Karpas-422 (cell line): ENCODE data around the gene COL4A4. TPM values are rescaled to one million over a fixed set of nuclear protein-coding genes. Genes with fewer than 3 reads are reported as not detected.
A peak's percentile ranks its signal among the peaks of the same experiment; 100 is the strongest.
"Not testable (repeated sequence)": the region's sequence is repeated elsewhere in the genome, so short reads cannot be mapped to it uniquely, and the experiment has no call there.

ENCODE experiments used
- DNase-seq: peaks from one replicate; pipeline ENCODE4 v3.0.0-alpha.2; 2015
- H2AFZ ChIP-seq: fragments of 200-600 bp; sonication (generic); 2 replicates; pipeline ENCODE4 v1.6.1; 2014; ENCODE audit warnings: antibody characterized with exemption, low read length, mixed read lengths
- H3K27ac ChIP-seq: fragments of 200-600 bp; sonication (generic); 2 replicates; pipeline ENCODE4 v1.5.1; 2014; ENCODE audit warnings: mild to moderate bottlenecking, low read length, moderate library complexity
- H3K27me3 ChIP-seq: fragments of 200-600 bp; sonication (generic); 2 replicates; pipeline ENCODE4 v1.6.1; 2014; ENCODE audit warnings: low read length, mixed read lengths
- H3K36me3 ChIP-seq: fragments of 200-600 bp; sonication (generic); 2 replicates; pipeline ENCODE4 v1.6.1; 2014; ENCODE audit warnings: low read length, mixed read lengths; ENCODE audit not compliant: insufficient read depth
- H3K4me1 ChIP-seq: fragments of 200-600 bp; sonication (generic); 2 replicates; pipeline ENCODE4 v1.6.1; 2014; ENCODE audit warnings: mild to moderate bottlenecking, low read length, mixed read lengths
- H3K4me2 ChIP-seq: fragments of 200-600 bp; sonication (generic); 2 replicates; pipeline ENCODE4 v1.6.1; 2014; ENCODE audit warnings: low read length, low read depth, mild to moderate bottlenecking; ENCODE audit not compliant: poor library complexity, severe bottlenecking
- H3K4me3 ChIP-seq: fragments of 200-600 bp; sonication (generic); 2 replicates; pipeline ENCODE4 v1.5.1; 2014; ENCODE audit warnings: mild to moderate bottlenecking, antibody characterized with exemption, low read length, mixed read lengths
- H3K79me2 ChIP-seq: fragments of 200-600 bp; sonication (generic); 2 replicates; pipeline ENCODE4 v1.6.1; 2014; ENCODE audit warnings: mild to moderate bottlenecking, low read length, mixed read lengths
- H3K9ac ChIP-seq: fragments of 200-600 bp; sonication (generic); 2 replicates; pipeline ENCODE4 v1.6.0; 2014; ENCODE audit warnings: low read length
- H3K9me2 ChIP-seq: fragments of 200-600 bp; sonication (generic), shearing (Covaris generic); replicated peaks from 2 replicates; pipeline ENCODE4 v1.6.0; 2014; ENCODE audit warnings: mild to moderate bottlenecking, low read length, moderate library complexity; ENCODE audit not compliant: insufficient read depth
- H3K9me3 ChIP-seq: fragments of 300-700, 200-600 bp; sonication (generic); 2 replicates; pipeline ENCODE4 v1.6.1; 2014; ENCODE audit warnings: low read length, mixed read lengths
- H4K20me1 ChIP-seq: fragments of 200-600 bp; sonication (generic); 2 replicates; pipeline ENCODE4 v1.6.1; 2014; ENCODE audit warnings: mild to moderate bottlenecking, antibody characterized with exemption, low read length, low read depth; ENCODE audit not compliant: insufficient read depth
- total RNA-seq: library from RNA; depleted of rRNA; stranded (reverse); fragments of >200 nt; shearing (Covaris generic); gene quantifications from 2 replicates; pipeline ENCODE4 v1.2.3, GENCODE V29; 2014; ENCODE audit warnings: low replicate concordance

Gene COL4A4
- total RNA-seq, 1 experiment from 2014 or later: 0.41 TPM

DNA sequence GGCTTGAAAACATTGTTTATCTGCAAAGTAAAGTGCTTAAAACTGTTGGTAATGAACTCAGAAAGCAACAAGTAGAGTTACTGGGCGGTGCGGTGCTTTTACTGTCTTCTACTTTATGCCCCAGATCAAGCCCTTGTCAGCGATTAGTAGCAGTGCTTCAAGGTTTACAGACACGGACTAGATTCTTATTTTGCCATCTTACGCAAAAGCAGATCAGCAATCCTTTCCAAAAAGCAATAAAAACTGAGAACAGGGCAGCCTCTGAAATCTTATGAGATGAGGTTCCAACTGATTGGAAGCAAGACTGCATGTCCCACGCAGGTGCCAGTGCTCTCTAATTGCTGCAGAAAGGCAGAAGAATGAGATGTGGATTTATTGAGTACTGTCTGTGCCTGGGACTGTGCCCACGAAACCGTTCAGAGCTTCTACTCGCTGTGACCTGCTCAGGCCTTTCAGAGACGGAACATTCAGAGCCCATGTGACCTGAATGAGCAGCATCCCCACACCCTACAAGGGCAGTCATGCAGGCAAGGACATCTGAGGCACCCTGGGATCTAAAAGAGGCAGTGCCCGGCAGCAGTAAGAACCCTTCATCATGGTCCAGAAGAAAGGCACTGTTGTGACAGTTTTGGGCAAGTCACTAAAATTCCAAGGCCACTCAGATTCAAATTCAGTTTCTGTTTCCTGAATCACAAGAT, 16.1 kb upstream of the COL4A4 start:
- Histone ChIP-seq H3K9ac (no peak overlapping the region), H4K20me1 (no peaks in the 10 kb centered on the region), H3K4me1 (no peaks in the 10 kb centered on the region), H3K36me3 (no peaks in the 10 kb centered on the region), H3K27ac (no peak overlapping the region), H3K4me2 (no peak overlapping the region), H3K4me3 (no peak overlapping the region), H3K9me3 (no peaks in the 10 kb centered on the region), H3K9me2 (no peaks in the 10 kb centered on the region), H2AFZ (no peak overlapping the region), H3K79me2 (no peaks in the 10 kb centered on the region), H3K27me3 (no peaks in the 10 kb centered on the region)
- no peak for DNase-seq

DNA sequence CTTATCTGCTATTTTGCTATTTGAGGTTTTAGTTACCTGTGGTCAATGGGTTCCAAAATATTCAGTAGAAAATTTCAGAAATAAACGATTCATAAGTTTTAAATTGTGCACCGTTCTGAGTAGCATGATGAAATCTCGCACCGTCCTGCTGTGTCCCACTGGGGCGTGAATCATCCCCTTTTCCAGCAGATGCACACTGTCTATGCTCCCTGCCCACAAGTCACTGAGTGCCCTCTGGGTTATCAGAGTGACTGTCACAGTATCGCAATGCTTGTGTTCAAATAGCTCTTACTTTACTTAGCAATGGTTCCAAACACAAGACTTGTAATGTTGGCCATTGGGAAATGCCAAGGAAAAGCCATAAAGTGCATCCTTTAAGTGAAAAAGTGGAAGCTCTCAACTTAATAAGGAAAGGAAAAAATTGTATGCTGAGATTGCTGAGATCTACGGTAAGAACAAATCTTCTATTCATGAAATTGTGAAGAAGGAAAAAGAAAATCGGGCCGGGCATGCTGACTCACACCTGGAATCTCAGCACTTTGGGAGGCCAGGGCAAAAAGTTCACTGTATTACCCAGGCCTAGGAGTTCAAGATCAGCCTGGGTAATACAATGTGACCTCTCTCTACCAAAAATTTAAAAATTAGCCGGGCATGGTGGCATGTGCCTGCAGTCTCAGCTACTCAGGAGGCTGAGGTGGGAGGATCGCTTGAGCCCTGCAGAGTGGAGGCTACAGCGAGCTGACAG, 13.8 kb upstream of the COL4A4 start:
- H4K20me1 ChIP-seq: no peaks in the 10 kb centered on the region
- H3K9me2 ChIP-seq: no peaks in the 10 kb centered on the region
- H3K9ac ChIP-seq: no peak overlapping the region
- no peak for DNase-seq
- H3K4me1 ChIP-seq: no peaks in the 10 kb centered on the region
- H3K4me2 ChIP-seq: no peak overlapping the region
- no peaks in the 10 kb centered on the region for H3K79me2 ChIP-seq
- no peak overlapping the region for H3K27ac ChIP-seq
- no peaks in the 10 kb centered on the region for H3K9me3 ChIP-seq
- H3K27me3 ChIP-seq: no peaks in the 10 kb centered on the region
- H3K36me3 ChIP-seq: no peaks in the 10 kb centered on the region
- no peak overlapping the region for H2AFZ ChIP-seq
- H3K4me3 ChIP-seq: no peak overlapping the region

DNA sequence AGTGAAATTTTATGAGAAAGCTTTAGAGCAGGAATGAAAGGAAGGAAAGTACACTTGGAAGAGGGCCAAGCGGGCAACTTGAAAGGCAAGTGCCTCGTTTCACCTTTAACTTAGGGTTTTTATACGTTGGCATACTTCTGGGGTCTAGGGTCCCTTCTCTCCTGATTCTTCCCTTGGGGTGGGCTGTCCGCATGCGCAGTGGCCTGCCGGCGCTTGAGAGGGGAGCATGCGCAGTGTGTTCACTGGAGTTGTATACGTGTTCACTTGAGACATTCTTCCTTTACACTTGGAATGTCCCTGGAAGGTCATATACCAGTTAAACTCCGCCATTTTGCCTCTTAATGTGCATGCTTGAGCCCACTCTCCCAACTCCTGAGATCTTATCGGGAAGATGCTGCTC, 7.8 kb upstream of the COL4A4 start:
- not testable (repeated sequence) for H4K20me1 ChIP-seq, H3K4me2 ChIP-seq, H3K4me3 ChIP-seq, H2AFZ ChIP-seq, H3K9me2 ChIP-seq, H3K27ac ChIP-seq, H3K27me3 ChIP-seq, H3K79me2 ChIP-seq, H3K36me3 ChIP-seq, DNase-seq, H3K9me3 ChIP-seq, H3K9ac ChIP-seq, H3K4me1 ChIP-seq

DNA sequence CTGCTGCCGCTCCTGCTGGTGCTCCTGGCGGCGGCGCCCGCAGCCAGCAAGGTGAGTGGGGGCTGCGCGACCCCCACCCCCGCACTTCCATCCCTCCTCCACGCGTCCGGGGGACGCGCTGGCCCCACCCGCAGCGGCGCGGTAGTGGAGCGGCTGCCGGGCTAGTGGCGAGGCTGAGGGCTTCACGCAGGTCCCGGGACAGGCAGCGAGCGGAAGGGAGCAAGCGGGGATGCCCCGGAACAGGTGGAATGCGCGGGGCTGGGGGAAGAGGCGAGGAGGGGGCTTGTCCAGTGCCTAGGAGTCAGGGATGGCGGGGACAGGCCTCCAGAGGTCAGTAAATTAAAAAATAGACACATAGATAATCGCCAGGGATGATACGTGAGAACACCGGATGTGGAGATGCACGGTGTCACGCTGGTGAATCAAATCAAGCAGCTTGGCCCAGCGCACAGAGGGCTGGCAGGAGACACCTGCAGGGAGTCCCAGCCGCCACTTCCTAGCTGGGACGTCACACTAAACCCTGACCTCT, 822 bp upstream of the COL4A4 start:
- Histone ChIP-seq H3K9me3 (no peaks in the 10 kb centered on the region), H3K9me2 (no peaks in the 10 kb centered on the region), H3K4me3 (peak overlapping the region; percentile 64), H3K4me2 (peak overlapping the region; percentile 68), H3K4me1 (peaks cover 22% of the 10 kb centered on the region), H2AFZ (peak overlapping the region; percentile 78), H3K79me2 (no peaks in the 10 kb centered on the region), H4K20me1 (no peaks in the 10 kb centered on the region), H3K27me3 (no peaks in the 10 kb centered on the region), H3K9ac (peak overlapping the region; percentile 27; the same call in 1 of the 2 replicates), H3K36me3 (no peaks in the 10 kb centered on the region), H3K27ac (no peak overlapping the region)
- peak; percentile 59 for DNase-seq

DNA sequence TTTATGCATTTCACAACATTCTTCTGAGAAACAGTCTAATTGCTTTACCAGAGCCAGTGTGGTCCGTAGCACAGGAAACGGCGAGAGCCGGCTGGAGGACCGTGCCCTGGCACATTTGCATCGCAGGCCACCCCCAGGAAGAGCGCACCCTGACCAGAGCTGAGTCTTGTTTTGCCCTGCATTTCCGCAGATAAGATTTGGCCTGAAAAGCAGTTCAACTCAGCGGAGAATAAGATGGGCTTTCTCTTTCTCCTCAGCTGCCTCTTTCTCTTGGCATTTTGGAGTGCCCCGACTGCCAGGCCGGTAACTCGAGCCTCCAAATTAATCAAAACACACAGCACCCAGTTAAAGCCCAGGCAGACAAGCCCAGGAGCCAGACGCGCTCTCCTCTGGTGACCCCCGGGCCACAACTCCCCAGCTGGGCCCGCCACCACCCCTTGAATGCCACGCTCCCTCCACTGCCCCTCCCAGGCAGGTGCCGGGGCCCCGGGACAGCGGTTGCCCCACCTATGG, 464 bp downstream of the COL4A4 start:
- peak overlapping the region; percentile 64 for H3K4me3 ChIP-seq
- H3K9ac ChIP-seq: peak overlapping the region; percentile 46

DNA sequence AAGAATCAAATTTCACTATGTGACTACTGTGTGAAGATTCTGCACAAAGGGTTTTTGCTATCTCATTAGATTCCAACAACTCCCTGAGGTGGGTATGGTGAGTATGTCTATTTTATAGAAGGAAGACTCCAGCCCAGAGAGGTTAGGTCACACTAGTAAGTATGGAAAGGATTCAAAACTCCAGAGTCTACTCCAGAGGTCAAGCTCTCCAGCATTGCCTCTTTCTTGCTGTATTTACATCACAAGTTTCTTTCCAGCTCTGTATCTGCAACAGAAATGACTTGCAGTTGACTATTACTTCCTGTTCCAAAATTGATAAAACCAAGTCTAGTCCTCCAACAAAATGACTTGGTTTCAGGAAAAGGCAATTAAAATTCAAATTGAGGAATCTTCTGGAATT, 2.1 kb downstream of the COL4A4 start:
- H3K9ac ChIP-seq: no peak overlapping the region
- no peak overlapping the region for H3K4me2 ChIP-seq
- H3K36me3 ChIP-seq: no peaks in the 10 kb centered on the region
- no peak for DNase-seq
- no peaks in the 10 kb centered on the region for H3K9me3 ChIP-seq
- no peaks in the 10 kb centered on the region for H3K27me3 ChIP-seq
- H4K20me1 ChIP-seq: no peaks in the 10 kb centered on the region
- H3K27ac ChIP-seq: no peak overlapping the region
- H3K9me2 ChIP-seq: no peaks in the 10 kb centered on the region; the same call in 1 of the 2 replicates
- H3K79me2 ChIP-seq: no peaks in the 10 kb centered on the region
- H3K4me1 ChIP-seq: peaks cover 22% of the 10 kb centered on the region
- H2AFZ ChIP-seq: no peak overlapping the region
- H3K4me3 ChIP-seq: no peak overlapping the region

More for the DNA sequence above, 464 bp downstream of the COL4A4 start:
- H3K9me2 ChIP-seq: no peaks in the 10 kb centered on the region
- no peaks in the 10 kb centered on the region for H3K36me3 ChIP-seq
- H3K4me2 ChIP-seq: peak overlapping the region; percentile 68
- H3K27me3 ChIP-seq: no peaks in the 10 kb centered on the region
- H2AFZ ChIP-seq: no peak overlapping the region; the same call in 1 of the 2 replicates
- peaks cover 22% of the 10 kb centered on the region for H3K4me1 ChIP-seq
- no peaks in the 10 kb centered on the region for H3K9me3 ChIP-seq
- no peaks in the 10 kb centered on the region for H4K20me1 ChIP-seq
- no peak overlapping the region for H3K27ac ChIP-seq
- no peak for DNase-seq
- no peaks in the 10 kb centered on the region for H3K79me2 ChIP-seq

DNA sequence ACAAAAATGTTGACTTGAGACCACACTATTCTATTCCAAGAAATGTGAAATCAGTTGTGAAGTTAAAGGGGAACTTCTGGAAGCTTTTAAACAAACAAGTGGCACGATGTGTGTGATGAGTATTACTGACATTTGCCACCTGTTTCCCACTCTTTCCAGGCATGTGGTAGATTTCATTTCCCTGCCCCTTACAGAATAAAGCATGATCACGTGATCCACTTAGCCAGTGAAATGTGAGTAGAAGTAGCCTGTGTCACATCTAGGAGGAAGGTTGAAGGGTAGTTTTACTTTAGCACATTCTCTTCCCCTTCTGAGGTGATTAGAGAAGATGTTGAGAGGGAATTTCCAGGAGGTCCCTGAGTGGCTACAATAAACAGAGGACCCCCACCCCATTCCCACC, 3.8 kb downstream of the COL4A4 start:
- H3K36me3 ChIP-seq: no peaks in the 10 kb centered on the region
- no peak overlapping the region for H2AFZ ChIP-seq
- no peak for DNase-seq

More for the DNA sequence above, 3.8 kb downstream of the COL4A4 start:
- Histone ChIP-seq H3K9me3 (no peaks in the 10 kb centered on the region), H3K4me3 (no peak overlapping the region), H3K27me3 (no peaks in the 10 kb centered on the region), H3K9me2 (no peaks in the 10 kb centered on the region; the same call in 1 of the 2 replicates), H3K9ac (no peak overlapping the region), H3K79me2 (no peaks in the 10 kb centered on the region), H4K20me1 (no peaks in the 10 kb centered on the region), H3K4me2 (no peak overlapping the region), H3K4me1 (peaks cover 20% of the 10 kb centered on the region), H3K27ac (no peak overlapping the region)
